Loucy (cell line): ENCODE measurements around the gene RBM23.

ENCODE experiments used
- H2AFZ ChIP-seq: fragments of 200-600 bp; sonication (generic); 2 replicates; pipeline ENCODE4 v1.6.0; 2016; ENCODE audit warnings: antibody characterized with exemption, mild to moderate bottlenecking, low read length, moderate library complexity
- H3F3A ChIP-seq: fragments of 200-600 bp; 2 replicates; pipeline ENCODE4 v1.6.0; 2016; ENCODE audit warnings: antibody characterized with exemption, low read depth, mild to moderate bottlenecking
- H3K27me3 ChIP-seq: fragments of 200-600 bp; sonication (generic); 2 replicates; pipeline ENCODE4 v1.6.1; 2014; ENCODE audit warnings: low read length, mild to moderate bottlenecking; ENCODE audit not compliant: insufficient read depth, poor library complexity, severe bottlenecking
- H3K36me3 ChIP-seq: fragments of 200-600 bp; sonication (generic); 2 replicates; pipeline ENCODE4 v1.6.1; 2016; ENCODE audit warnings: low read length; ENCODE audit not compliant: insufficient read depth
- H3K4me1 ChIP-seq: fragments of 200-600 bp; sonication (generic); 2 replicates; pipeline ENCODE4 v1.5.1; 2014; ENCODE audit warnings: low read length, mild to moderate bottlenecking; ENCODE audit not compliant: insufficient read depth, poor library complexity, severe bottlenecking
- H3K4me2 ChIP-seq: fragments of 200-600 bp; sonication (generic); 2 replicates; pipeline ENCODE4 v1.6.0; 2014; ENCODE audit warnings: antibody characterized with exemption, low read length, low read depth, mild to moderate bottlenecking; ENCODE audit not compliant: poor library complexity, severe bottlenecking
- H3K4me3 ChIP-seq: fragments of 200-600 bp; sonication (generic); 2 replicates; pipeline ENCODE4 v1.5.1; 2014; ENCODE audit warnings: low read length, mild to moderate bottlenecking, mixed read lengths; ENCODE audit not compliant: poor library complexity, severe bottlenecking
- H3K79me2 ChIP-seq: fragments of 200-600 bp; sonication (generic); 2 replicates; pipeline ENCODE4 v1.6.1; 2014; ENCODE audit warnings: low read length; ENCODE audit not compliant: insufficient read depth
- H3K9ac ChIP-seq: fragments of 200-600 bp; sonication (generic); 2 replicates; pipeline ENCODE4 v1.6.0; 2014; ENCODE audit warnings: mild to moderate bottlenecking, low read depth, low read length, moderate library complexity; ENCODE audit not compliant: poor library complexity, severe bottlenecking
- H3K9me2 ChIP-seq: fragments of 200-600 bp; sonication (generic); replicated peaks from 2 replicates; pipeline ENCODE4 v1.6.1; 2016; ENCODE audit warnings: low read depth, low read length, mixed read lengths
- H3K9me3 ChIP-seq: fragments of 200-600 bp; sonication (generic); 2 replicates; pipeline ENCODE4 v1.6.1; 2014; ENCODE audit warnings: mild to moderate bottlenecking, antibody characterized with exemption, low read length, low read depth; ENCODE audit not compliant: insufficient read depth
- H4K20me1 ChIP-seq: fragments of 200-600 bp; sonication (generic); 2 replicates; pipeline ENCODE4 v1.6.0; 2014; ENCODE audit warnings: antibody characterized with exemption, low read length, mild to moderate bottlenecking; ENCODE audit not compliant: insufficient read depth, poor library complexity, severe bottlenecking
- CTCF ChIP-seq: fragments of 200-600 bp; sonication (generic); conservative IDR thresholded peaks from 2 replicates; pipeline ENCODE4 v1.5.1; 2014; ENCODE audit warnings: mild to moderate bottlenecking, antibody characterized with exemption, low read length
- EZH2phosphoT487 ChIP-seq: fragments of 200-600 bp; IDR thresholded peaks from 2 replicates; pipeline ENCODE4 v1.6.1; 2018; ENCODE audit warnings: antibody characterized with exemption, mild to moderate bottlenecking, moderate library complexity, borderline replicate concordance

RBM23 gene

GRCh38 chr14:22908601-22909000 lies 10.3 kb downstream of the RBM23 start:
- Histone ChIP-seq H3K36me3 (peaks cover 43% of the 10 kb centered on the region; the same call in 1 of the 2 replicates), H3K9ac (no peak overlapping the region)

GRCh38 chr14:22907429-22907828 lies 11.5 kb downstream of the RBM23 start:
- H3F3A ChIP-seq: no peaks in the 10 kb centered on the region
- H2AFZ ChIP-seq: no peak overlapping the region
- peaks cover 51% of the 10 kb centered on the region; the same call in 1 of the 2 replicates for H3K36me3 ChIP-seq
- H3K27me3 ChIP-seq: no peaks in the 10 kb centered on the region
- peaks cover 6% of the 10 kb centered on the region for H4K20me1 ChIP-seq
- peaks cover 14% of the 10 kb centered on the region; the same call in 1 of the 2 replicates for H3K79me2 ChIP-seq
- H3K9ac ChIP-seq: no peak overlapping the region
- H3K4me3 ChIP-seq: no peak overlapping the region
- H3K4me2 ChIP-seq: no peak overlapping the region
- no peaks in the 10 kb centered on the region for H3K4me1 ChIP-seq
- H3K9me2 ChIP-seq: no peaks in the 10 kb centered on the region
- H3K9me3 ChIP-seq: no peaks in the 10 kb centered on the region
- TF ChIP-seq CTCF: no peak
- no peak for TF ChIP-seq EZH2phosphoT487

More at GRCh38 chr14:22908601-22909000, 10.3 kb downstream of the RBM23 start:
- H3K79me2 ChIP-seq: peaks cover 22% of the 10 kb centered on the region; the same call in 1 of the 2 replicates
- no peaks in the 10 kb centered on the region for H3K4me1 ChIP-seq
- peaks cover 6% of the 10 kb centered on the region for H4K20me1 ChIP-seq
- no peak overlapping the region for H2AFZ ChIP-seq
- no peaks in the 10 kb centered on the region for H3F3A ChIP-seq
- no peaks in the 10 kb centered on the region for H3K9me3 ChIP-seq
- H3K9me2 ChIP-seq: no peaks in the 10 kb centered on the region
- H3K27me3 ChIP-seq: no peaks in the 10 kb centered on the region
- TF ChIP-seq EZH2phosphoT487 (no peak), CTCF (no peak)
- no peak overlapping the region for H3K4me2 ChIP-seq
- H3K4me3 ChIP-seq: no peak overlapping the region

- H3K4me1 ChIP-seq: no peaks in the 10 kb centered on the region
- no peak overlapping the region for H3K9ac ChIP-seq
- H3K27me3 ChIP-seq: no peaks in the 10 kb centered on the region
- H3K4me2 ChIP-seq: no peak overlapping the region
- no peaks in the 10 kb centered on the region for H3F3A ChIP-seq
- no peak overlapping the region for H2AFZ ChIP-seq
- peaks cover 64% of the 10 kb centered on the region; the same call in 1 of the 2 replicates for H3K36me3 ChIP-seq
- no peak for TF ChIP-seq EZH2phosphoT487
- no peak for TF ChIP-seq CTCF
- no peaks in the 10 kb centered on the region for H4K20me1 ChIP-seq
- H3K79me2 ChIP-seq: 0 out of 2 replicates have a peak, but pooled peaks cover under 1% of the 10 kb centered on the region
- no peaks in the 10 kb centered on the region for H3K9me3 ChIP-seq
- H3K9me2 ChIP-seq: no peaks in the 10 kb centered on the region
- H3K4me3 ChIP-seq: no peak overlapping the region
Observed at GRCh38 chr14:22906073-22906472, 12.9 kb downstream of the RBM23 start.
